MCF 10A (cell line): ENCODE measurements around the gene WWOX. TPM values are rescaled to one million over a fixed set of nuclear protein-coding genes. Genes with fewer than 3 reads are reported as not detected.

Experiments
- BruUV-seq: library from RNA; stranded (reverse); fragments of 400-500 nt; replicated peaks from 2 replicates; lab custom pipeline; 2021; lab: Mats Ljungman, UMichigan
- CTCF ChIA-PET: fragments of 300-600 bp; sonication (Branson Sonifier 250); formaldehyde crosslinking; extraction: SDS; loops from one replicate; lab custom pipeline; 2021; ENCODE audit warnings: antibody characterized with exemption, inconsistent platforms; lab: Yijun Ruan, JAX
- POLR2A ChIA-PET: fragments of 300-600, 350-650 bp; sonication (Branson Sonifier 250); formaldehyde crosslinking; extraction: SDS; loops from one replicate; lab custom pipeline; 2020; ENCODE audit warnings: antibody characterized with exemption, inconsistent platforms; lab: Yijun Ruan, JAX
- DNase-seq: peaks from one replicate; pipeline ENCODE4 v3.0.0-alpha.2; 2018; ENCODE audit not compliant: unreplicated experiment
- H3K27ac Mint-ChIP-seq: one replicate; pipeline ENCODE4 v1.8.0; 2022; ENCODE audit warnings: mild to moderate bottlenecking, low read depth, mixed read lengths; ENCODE audit not compliant: unreplicated experiment
- H3K27me3 Mint-ChIP-seq: one replicate; pipeline ENCODE4 v1.8.0; 2022; ENCODE audit warnings: mixed read lengths; ENCODE audit not compliant: insufficient read depth, unreplicated experiment
- H3K36me3 Mint-ChIP-seq: one replicate; pipeline ENCODE4 v1.8.0; 2022; ENCODE audit warnings: mild to moderate bottlenecking, moderate library complexity, mixed read lengths; ENCODE audit not compliant: insufficient read depth, unreplicated experiment
- H3K4me1 Mint-ChIP-seq: one replicate; pipeline ENCODE4 v1.8.0; 2022; ENCODE audit warnings: mixed read lengths; ENCODE audit not compliant: insufficient read depth, unreplicated experiment
- H3K4me3 Mint-ChIP-seq: one replicate; pipeline ENCODE4 v1.8.0; 2022; ENCODE audit warnings: mild to moderate bottlenecking, moderate library complexity, mixed read lengths; ENCODE audit not compliant: unreplicated experiment
- H3K9me3 Mint-ChIP-seq: one replicate; pipeline ENCODE4 v1.8.0; 2022; ENCODE audit warnings: mixed read lengths; ENCODE audit not compliant: unreplicated experiment
- intact Hi-C: fragments of 100-400 bp; cut with micrococcal nuclease; formaldehyde crosslinking; loops from 2 replicates; pipeline ENCODE4 v1.14.1; 2022
- total RNA-seq: library from RNA; stranded (reverse); gene quantifications from 2 replicates; pipeline ENCODE4 v1.2.3, GENCODE V29; 2022
- TF ChIP-seq, protein P1 (sequence below): fragments of 200-600 bp; IDR thresholded peaks from one replicate; pipeline ENCODE4 v1.8.0; 2022; ENCODE audit warnings: antibody characterized with exemption, mild to moderate bottlenecking; ENCODE audit not compliant: unreplicated experiment

Gene WWOX
- total RNA-seq, 1 experiment from 2014 or later, result 18.1 TPM

DNA sequence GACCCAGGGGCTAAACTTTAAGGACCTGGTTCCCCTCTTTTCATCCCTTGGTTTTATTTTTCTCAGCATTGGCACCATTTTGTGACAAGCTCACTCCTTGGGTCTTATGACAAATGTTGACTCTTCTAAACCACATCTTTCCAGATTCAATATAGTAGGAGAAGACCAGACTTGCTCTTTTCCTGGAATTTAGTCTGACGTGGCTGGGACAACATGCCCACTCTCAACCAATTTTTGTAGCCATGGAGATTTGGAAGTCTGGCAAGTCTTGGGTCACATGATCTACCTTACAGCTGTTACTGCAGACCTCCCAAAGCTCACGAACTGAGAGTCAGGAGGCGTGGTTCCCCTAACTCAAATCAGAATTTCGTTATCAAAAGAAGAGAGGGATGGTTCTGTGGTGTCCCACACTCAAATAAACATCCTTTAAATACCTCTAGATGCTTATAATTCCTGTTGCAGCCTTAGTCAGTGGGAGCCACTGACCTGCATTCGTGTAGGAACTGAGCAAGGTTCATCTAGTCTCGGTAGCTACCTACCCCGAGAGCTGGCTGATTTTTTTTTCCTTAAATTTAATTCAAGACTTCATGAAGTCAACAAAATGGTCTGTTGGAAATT is 817.6 kb downstream of the WWOX start:
- BruUV-seq, result no TSS peak
- ChIA-PET CTCF (interaction anchor here (0.7 to 1.2 kb wide), 2 partner anchors 220 to 685 kb away, joined by 3 to 4 read pairs; no protein-coding TSS in a partner anchor), POLR2A (no interaction called here)
- Mint-ChIP-seq H3K4me3 (no peak overlapping the region), H3K4me1 (no peaks in the 10 kb centered on the region), H3K9me3 (peaks cover 9% of the 10 kb centered on the region), H3K27me3 (no peaks in the 10 kb centered on the region), H3K27ac (no peak overlapping the region), H3K36me3 (peaks cover 5% of the 10 kb centered on the region)
- intact Hi-C loops, result no loop called here
- DNase-seq, result no peak
- TF ChIP-seq, protein P1, sequence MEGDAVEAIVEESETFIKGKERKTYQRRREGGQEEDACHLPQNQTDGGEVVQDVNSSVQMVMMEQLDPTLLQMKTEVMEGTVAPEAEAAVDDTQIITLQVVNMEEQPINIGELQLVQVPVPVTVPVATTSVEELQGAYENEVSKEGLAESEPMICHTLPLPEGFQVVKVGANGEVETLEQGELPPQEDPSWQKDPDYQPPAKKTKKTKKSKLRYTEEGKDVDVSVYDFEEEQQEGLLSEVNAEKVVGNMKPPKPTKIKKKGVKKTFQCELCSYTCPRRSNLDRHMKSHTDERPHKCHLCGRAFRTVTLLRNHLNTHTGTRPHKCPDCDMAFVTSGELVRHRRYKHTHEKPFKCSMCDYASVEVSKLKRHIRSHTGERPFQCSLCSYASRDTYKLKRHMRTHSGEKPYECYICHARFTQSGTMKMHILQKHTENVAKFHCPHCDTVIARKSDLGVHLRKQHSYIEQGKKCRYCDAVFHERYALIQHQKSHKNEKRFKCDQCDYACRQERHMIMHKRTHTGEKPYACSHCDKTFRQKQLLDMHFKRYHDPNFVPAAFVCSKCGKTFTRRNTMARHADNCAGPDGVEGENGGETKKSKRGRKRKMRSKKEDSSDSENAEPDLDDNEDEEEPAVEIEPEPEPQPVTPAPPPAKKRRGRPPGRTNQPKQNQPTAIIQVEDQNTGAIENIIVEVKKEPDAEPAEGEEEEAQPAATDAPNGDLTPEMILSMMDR, result no peak

DNA sequence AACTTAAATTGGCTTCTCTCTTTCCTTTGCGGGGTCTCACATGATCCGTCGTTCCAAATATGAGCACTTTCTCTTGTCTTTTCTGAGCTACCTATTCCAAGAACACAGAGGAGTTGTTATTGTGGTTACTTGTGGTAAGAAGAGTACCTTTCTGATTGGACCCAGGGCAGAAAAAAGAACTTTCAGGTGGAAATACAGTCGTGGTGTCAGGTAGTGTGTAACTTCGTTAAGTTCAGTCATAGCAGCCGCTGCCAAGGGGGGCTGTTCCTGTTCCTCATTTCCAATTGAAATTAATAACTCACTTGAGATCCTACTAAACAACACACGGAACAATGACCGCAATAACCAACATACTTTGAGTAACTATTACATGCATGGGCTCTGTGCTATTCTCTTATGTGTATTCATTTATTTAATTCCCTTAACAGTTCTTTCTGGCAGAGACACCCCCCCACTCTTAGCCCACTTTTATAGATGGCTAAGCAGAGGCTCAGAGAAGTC is 819.4 kb downstream of the WWOX start:
- POLR2A ChIA-PET, result interaction anchor here (0.9 kb wide), 1 partner anchor 12 kb away, joined by 4 read pairs; no protein-coding TSS in a partner anchor
- Mint-ChIP-seq H3K9me3 (peaks cover 16% of the 10 kb centered on the region), H3K36me3 (no peaks in the 10 kb centered on the region), H3K27me3 (no peaks in the 10 kb centered on the region), H3K4me1 (no peaks in the 10 kb centered on the region), H3K4me3 (no peak overlapping the region), H3K27ac (no peak overlapping the region)
- no TSS peak for BruUV-seq
- CTCF ChIA-PET, result interaction anchor here (0.6 to 0.7 kb wide), 2 partner anchors 267 to 916 kb away, joined by 4 read pairs; no protein-coding TSS in a partner anchor
- intact Hi-C loops, result no loop called here
- DNase-seq, result no peak
- TF ChIP-seq, protein P1, result no peak

DNA sequence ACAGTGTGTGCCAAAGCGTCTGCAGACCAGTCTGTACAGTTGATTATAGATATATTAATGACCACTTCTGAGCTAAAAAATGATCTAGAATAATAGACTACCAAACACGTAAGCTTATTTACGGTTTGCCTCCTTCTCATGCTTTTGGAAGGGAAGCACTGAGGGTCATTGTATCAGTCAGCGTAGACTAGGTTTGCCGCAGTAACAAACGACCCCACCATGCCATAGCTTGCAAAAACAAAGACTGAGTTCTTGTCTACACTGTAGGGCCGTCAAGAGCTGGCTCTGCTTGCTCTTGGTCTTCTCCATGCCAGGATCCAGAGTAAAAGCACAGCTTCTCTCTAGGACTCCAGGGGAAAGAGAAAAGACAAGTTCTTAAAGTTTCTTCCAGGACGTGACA is 820.4 kb downstream of the WWOX start:
- BruUV-seq, result no TSS peak
- ChIA-PET CTCF (interaction anchor here (0.6 to 0.7 kb wide), 2 partner anchors 28 to 268 kb away, joined by 3 to 4 read pairs; no protein-coding TSS in a partner anchor), POLR2A (no interaction called here)
- Mint-ChIP-seq H3K4me3 (no peak overlapping the region), H3K4me1 (no peaks in the 10 kb centered on the region), H3K36me3 (peaks cover 3% of the 10 kb centered on the region), H3K9me3 (peaks cover 16% of the 10 kb centered on the region), H3K27ac (no peak overlapping the region), H3K27me3 (no peaks in the 10 kb centered on the region)
- intact Hi-C loops, result loop anchor here (10.0 kb wide), 1 partner anchor 1165 kb away; no protein-coding TSS in a partner anchor
- DNase-seq, result no peak
- TF ChIP-seq, protein P1, result no peak

DNA sequence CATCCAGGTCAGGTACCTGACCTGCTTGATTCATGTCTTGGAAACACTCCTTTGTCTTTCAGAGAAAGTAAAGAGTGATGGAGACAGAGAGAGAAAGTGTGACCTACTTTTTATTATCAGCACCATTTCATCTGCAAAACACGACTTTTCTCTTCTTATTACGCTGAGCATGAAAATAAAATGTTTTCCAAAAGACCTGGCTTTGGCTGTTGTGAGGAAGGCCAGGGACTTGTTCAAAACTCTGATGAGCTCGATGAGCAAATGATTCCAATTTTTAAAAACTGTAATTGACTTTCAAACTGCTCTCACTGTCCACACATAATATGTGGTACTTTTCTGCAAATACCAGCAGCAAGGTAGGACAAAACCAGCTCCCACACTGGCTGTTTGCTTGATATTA is 821.2 kb downstream of the WWOX start:
- POLR2A ChIA-PET, result interaction anchor here (0.7 to 1.0 kb wide), 2 partner anchors 53 to 497 kb away, joined by 3 read pairs; no protein-coding TSS in a partner anchor
- H3K4me1 Mint-ChIP-seq, result no peaks in the 10 kb centered on the region
- TF ChIP-seq, protein P1, result no peak
- peaks cover 16% of the 10 kb centered on the region for H3K9me3 Mint-ChIP-seq
- H3K4me3 Mint-ChIP-seq, result no peak overlapping the region
- CTCF ChIA-PET, result interaction anchor here (0.6 to 0.7 kb wide), 2 partner anchors 73 to 420 kb away, joined by 3 read pairs; no protein-coding TSS in a partner anchor
- H3K27ac Mint-ChIP-seq, result no peak overlapping the region
- intact Hi-C loops, result loop anchor here (10.0 kb wide), 1 partner anchor 1164 kb away; no protein-coding TSS in a partner anchor
- peaks cover 5% of the 10 kb centered on the region for H3K36me3 Mint-ChIP-seq
- no peaks in the 10 kb centered on the region for H3K27me3 Mint-ChIP-seq
- DNase-seq, result no peak
- no TSS peak for BruUV-seq
